Left lung (tissue), 14 donors: ENCODE measurements around the gene RFPL4A. TPM values are rescaled to one million over a fixed set of nuclear protein-coding genes. Genes with fewer than 3 reads are reported as not detected.
"Not testable (repeated sequence)": the region's sequence is repeated elsewhere in the genome, so short reads cannot be mapped to it uniquely, and the experiment has no call there.

ENCODE experiments used
- ATAC-seq: fragments of 200-7000 bp; cut with Tn5 transposase; one replicate; pipeline ENCODE4 v1.9.1; 2020; ENCODE audit warnings: moderate library complexity
- DNase-seq, 4 donors: peaks; one replicate each; pipeline ENCODE4 v3.0.0-alpha.2; 2013 to 2020
- H3K27ac ChIP-seq, 2 donors: fragments of 200-600 bp; sonication (generic) in 1 of 2; one replicate each; pipeline versions ENCODE4 v1.5.0 to v1.8.0; 2020 to 2021
- H3K27me3 ChIP-seq, 2 donors: fragments of 200-600 bp; sonication (generic) in 1 of 2; one replicate each; pipeline versions ENCODE4 v1.5.0 to v1.8.0; 2020 to 2021
- H3K36me3 ChIP-seq, 2 donors: fragments of 200-600 bp; sonication (generic) in 1 of 2; one replicate each; pipeline versions ENCODE4 v1.5.0 to v1.8.0; 2020 to 2021
- H3K4me1 ChIP-seq, 2 donors: fragments of 200-600 bp; one replicate each; pipeline ENCODE4 v1.8.0; 2021
- H3K4me3 ChIP-seq, 2 donors: fragments of 200-600 bp; sonication (generic) in 1 of 2; one replicate each; pipeline versions ENCODE4 v1.5.0 to v1.8.0; 2020 to 2021; ENCODE audit warnings: mild to moderate bottlenecking in 1 of 2
- H3K9me3 ChIP-seq, 2 donors: fragments of 200-600 bp; sonication (generic) in 1 of 2; one replicate each; pipeline versions ENCODE4 v1.5.0 to v1.8.0; 2020 to 2021
- intact Hi-C, 2 donors: fragments of 100-400 bp; cut with DNase I; formaldehyde crosslinking; loops; one replicate each; pipeline versions ENCODE4 v1.11.2 to v1.14.2; 2022
- long read RNA-seq, 12 donors: library from polyadenylated mRNA in 2 of 12; unstranded in 2 of 12; transcript quantifications; one replicate each; pipeline ENCODE4 v2.0.0 and lab custom pipeline, GENCODE V29; 2019 to 2026
- polyA plus RNA-seq, 6 donors: library from polyadenylated mRNA; unstranded; fragments of 120-200 nt; gene quantifications; one replicate each; pipeline ENCODE4 v1.2.1, GENCODE V29; 2013; ENCODE audit not compliant: insufficient read length in 6 of 6
- total RNA-seq, 2 donors: library from RNA; stranded (reverse); fragmentation: NEBNext Ultra II Directional; extraction: Animal tissue kit (Norgen Biotek cat#: 25700); gene quantifications; one replicate each; pipeline ENCODE4 v1.2.1, GENCODE V29; 2021
- TF ChIP-seq, protein P1 (sequence below), 2 donors: fragments of 200-600 bp; sonication (generic) in 1 of 2; IDR thresholded peaks; one replicate each; pipeline versions ENCODE4 v1.5.0 to v1.8.0; 2021; ENCODE audit warnings: antibody characterized with exemption in 2 of 2
- donor health status: DM: no; HTN: yes; CAD: no.
- donor health status: DM: no; HTN: no; CAD: no.

The RFPL4A gene
- total RNA-seq (not detected), polyA plus RNA-seq (under 1 TPM in 1 of 6 donors, not detected in 5; 0.34 TPM)
- long read RNA-seq, donor 1 = 0 reads
- long read RNA-seq, donor 2, partial matches to known transcripts = 0 of 1 reads
- long read RNA-seq, donor 2, other reads (novel, unspliced or antisense) = 0 of 1 reads
- long read RNA-seq, donor 3 = 0 reads
- long read RNA-seq, donor 4 = 0 reads
- long read RNA-seq, donor 5 = 0 reads
- long read RNA-seq, donor 6 = 0 reads
- long read RNA-seq, donor 7 = 0 reads
- long read RNA-seq, donor 8 = 0 reads
- long read RNA-seq, donor 9 = 0 reads
- long read RNA-seq, donor 10 = 0 reads
- long read RNA-seq, donor 11 = 0 reads
- long read RNA-seq, donor 12 = 0 reads

DNA sequence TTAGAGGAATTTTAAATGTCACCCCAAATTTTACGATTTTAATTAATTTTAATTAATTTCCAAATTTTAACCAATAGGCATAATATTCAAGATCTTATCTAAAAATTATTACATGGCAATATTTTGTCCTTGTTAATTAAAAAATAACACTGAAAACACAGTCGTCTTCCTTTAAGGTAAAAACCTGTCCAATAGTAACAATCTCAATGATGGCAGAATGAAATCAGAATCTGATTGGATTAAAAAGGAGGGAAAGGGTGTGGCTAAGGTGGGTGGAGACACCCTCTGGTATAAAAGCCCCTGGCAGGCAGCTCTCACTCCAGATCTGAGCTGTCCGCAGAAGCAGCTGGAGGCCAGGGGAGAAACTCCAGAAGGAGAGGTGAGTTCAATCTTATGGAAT, at the start of gene RFPL4A:
Gene RFPL4A (plus strand): TSS at position 301 of the 400 bp plus-strand sequence. CDS start 2,704 bp downstream, outside the sequence.
- ATAC-seq, H3K9me3 ChIP-seq, H3K4me3 ChIP-seq, H3K27me3 ChIP-seq, intact Hi-C loops, H3K27ac ChIP-seq, H3K36me3 ChIP-seq, DNase-seq, H3K4me1 ChIP-seq: not testable (repeated sequence)

DNA sequence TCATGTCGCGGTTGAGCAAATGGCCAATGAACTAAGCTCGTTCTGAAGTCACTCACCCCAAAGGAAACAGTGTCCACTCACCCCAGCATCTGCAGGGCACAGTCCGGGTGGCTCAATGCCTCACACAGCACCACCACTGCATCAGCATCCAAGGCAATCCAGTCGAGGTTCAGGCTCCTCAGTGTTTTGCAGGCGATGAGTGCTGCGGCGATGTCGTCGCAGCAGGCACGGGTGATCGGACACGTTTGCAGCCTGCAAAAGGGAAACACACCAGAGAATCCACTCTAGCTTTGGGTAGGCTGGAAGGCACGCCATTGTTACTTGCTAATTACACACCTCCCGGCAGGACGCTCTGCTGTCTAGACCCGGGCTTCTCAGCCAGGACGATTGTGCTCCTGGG, 47.2 kb upstream of the RFPL4A start:
- Histone ChIP-seq H3K4me1 (no peaks in the 10 kb centered on the region), H3K36me3 (no peaks in the 10 kb centered on the region), H3K4me3 (no peak overlapping the region), H3K27me3 (peaks cover 0 to 27% of the 10 kb centered on the region in 2 donors), H3K27ac (no peak overlapping the region), H3K9me3 (no peaks in the 10 kb centered on the region)
- no peak for ATAC-seq
- no peak for DNase-seq
- intact Hi-C loops = no loop called here
- TF ChIP-seq, protein P1, sequence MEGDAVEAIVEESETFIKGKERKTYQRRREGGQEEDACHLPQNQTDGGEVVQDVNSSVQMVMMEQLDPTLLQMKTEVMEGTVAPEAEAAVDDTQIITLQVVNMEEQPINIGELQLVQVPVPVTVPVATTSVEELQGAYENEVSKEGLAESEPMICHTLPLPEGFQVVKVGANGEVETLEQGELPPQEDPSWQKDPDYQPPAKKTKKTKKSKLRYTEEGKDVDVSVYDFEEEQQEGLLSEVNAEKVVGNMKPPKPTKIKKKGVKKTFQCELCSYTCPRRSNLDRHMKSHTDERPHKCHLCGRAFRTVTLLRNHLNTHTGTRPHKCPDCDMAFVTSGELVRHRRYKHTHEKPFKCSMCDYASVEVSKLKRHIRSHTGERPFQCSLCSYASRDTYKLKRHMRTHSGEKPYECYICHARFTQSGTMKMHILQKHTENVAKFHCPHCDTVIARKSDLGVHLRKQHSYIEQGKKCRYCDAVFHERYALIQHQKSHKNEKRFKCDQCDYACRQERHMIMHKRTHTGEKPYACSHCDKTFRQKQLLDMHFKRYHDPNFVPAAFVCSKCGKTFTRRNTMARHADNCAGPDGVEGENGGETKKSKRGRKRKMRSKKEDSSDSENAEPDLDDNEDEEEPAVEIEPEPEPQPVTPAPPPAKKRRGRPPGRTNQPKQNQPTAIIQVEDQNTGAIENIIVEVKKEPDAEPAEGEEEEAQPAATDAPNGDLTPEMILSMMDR (IDR thresholded peaks at IDR 0.05) = no peak

DNA sequence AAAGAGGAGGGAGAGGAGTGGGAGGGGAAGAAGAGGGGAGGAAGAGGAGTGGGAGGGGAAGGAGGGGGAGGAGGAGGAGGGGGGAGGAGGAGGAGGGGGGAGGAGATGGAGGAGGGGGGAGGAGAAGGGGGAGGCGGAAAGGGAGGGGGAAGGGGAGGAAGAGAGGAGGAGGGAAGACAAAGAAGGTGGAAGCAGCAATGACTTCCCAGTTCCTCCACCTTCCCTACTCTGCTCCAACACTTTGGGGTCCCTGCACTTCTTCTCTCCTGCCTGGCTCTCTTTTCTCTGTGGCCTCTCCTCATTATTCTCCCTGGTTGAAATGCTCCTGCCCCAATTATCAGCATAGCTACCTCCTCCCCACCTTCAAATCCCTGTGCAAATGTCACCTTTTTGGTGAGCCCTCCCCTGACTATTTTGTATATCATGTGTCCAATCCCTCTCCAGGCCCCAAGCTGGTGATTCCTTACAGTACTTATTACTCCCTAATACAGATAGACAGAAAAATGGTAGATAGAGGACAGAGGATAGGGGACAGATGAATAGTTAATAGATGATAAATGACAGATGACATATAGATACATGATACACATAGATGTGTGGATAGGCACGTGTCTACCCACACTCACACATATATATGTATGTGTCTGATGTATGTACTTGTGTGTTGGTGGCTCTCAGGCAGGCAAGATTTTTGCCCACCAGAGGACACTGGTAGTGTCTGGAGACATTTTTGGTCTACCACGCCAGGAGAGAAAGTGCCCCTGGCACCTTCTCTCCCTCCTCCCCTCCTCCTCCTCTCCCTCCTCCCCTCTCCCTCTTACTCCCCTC, 45.9 kb upstream of the RFPL4A start:
- no peaks in the 10 kb centered on the region for H3K36me3 ChIP-seq
- ATAC-seq = no peak
- intact Hi-C loops = no loop called here

GRCh38 chr19:55716531-55716930, 42.4 kb upstream of the RFPL4A start:
- no peaks in the 10 kb centered on the region for H3K36me3 ChIP-seq
- ATAC-seq (no peak), DNase-seq (no peak)
- peaks cover 0 to 68% of the 10 kb centered on the region in 2 donors for H3K27me3 ChIP-seq
- peaks cover 0 to 10% of the 10 kb centered on the region in 2 donors for H3K9me3 ChIP-seq
- no peaks in the 10 kb centered on the region for H3K4me1 ChIP-seq
- H3K4me3 ChIP-seq = no peak overlapping the region
- H3K27ac ChIP-seq = no peak overlapping the region
- TF ChIP-seq, protein P1 (IDR thresholded peaks at IDR 0.05) = no peak
- intact Hi-C loops = no loop called here

More for the DNA sequence above, 45.9 kb upstream of the RFPL4A start:
- Histone ChIP-seq H3K4me3 (no peak overlapping the region), H3K9me3 (no peaks in the 10 kb centered on the region), H3K27ac (no peak overlapping the region), H3K27me3 (peaks cover 0 to 40% of the 10 kb centered on the region in 2 donors), H3K4me1 (no peaks in the 10 kb centered on the region)
- DNase-seq = no peak
- TF ChIP-seq, protein P1 (IDR thresholded peaks at IDR 0.05) = no peak

DNA sequence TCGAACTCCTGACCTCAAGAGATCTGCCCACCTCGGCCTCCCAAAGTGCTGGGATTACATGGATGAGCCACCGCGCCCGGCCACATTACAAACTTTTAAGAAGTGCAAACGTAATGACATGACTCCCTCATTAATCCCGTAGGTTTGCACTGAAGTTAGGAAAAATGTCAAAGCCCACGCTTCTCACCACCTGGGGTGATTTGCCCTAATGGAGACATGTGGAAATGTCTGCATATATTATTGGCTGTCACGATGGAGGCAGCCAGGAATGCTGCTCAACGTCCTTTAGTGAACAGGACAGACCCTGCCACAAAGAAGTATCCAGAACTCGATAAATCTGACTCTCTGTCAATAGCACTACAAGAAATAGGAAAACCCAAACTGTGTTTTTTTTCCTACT, 41.6 kb upstream of the RFPL4A start:
- Histone ChIP-seq H3K4me3 (no peak overlapping the region), H3K27me3 (peaks cover 0 to 68% of the 10 kb centered on the region in 2 donors), H3K4me1 (no peaks in the 10 kb centered on the region), H3K9me3 (peaks cover 0 to 15% of the 10 kb centered on the region in 2 donors), H3K36me3 (no peaks in the 10 kb centered on the region), H3K27ac (no peak overlapping the region)
- ATAC-seq (no peak), DNase-seq (no peak)
- TF ChIP-seq, protein P1 (IDR thresholded peaks at IDR 0.05) = no peak
- intact Hi-C loops = no loop called here

- H3K36me3 ChIP-seq, intact Hi-C loops, DNase-seq, H3K4me1 ChIP-seq, H3K4me3 ChIP-seq, H3K27ac ChIP-seq, ATAC-seq: not testable (repeated sequence)
- H3K9me3 ChIP-seq = peaks cover 0 to 19% of the 10 kb centered on the region in 2 donors
- H3K27me3 ChIP-seq = peaks cover 0 to 68% of the 10 kb centered on the region in 2 donors
Observed at GRCh38 chr19:55717879-55718711, 40.8 kb upstream of the RFPL4A start.
